HG02759 (cell line): ENCODE results near the gene LRIT1.

Source experiments
- ATAC-seq: cut with Tn5 transposase; IDR thresholded peaks from one replicate; pipeline ENCODE4 v1.9.1; 2021; ENCODE audit warnings: mild to moderate bottlenecking, moderate library complexity; ENCODE audit not compliant: unreplicated experiment

LRIT1 gene

GRCh38 chr10:84195044-84195830 lies 46.1 kb downstream of the LRIT1 start:
- ATAC-seq, result no peak

GRCh38 chr10:84194424-84195043 lies 46.8 kb downstream of the LRIT1 start, which contains the start of gene CDHR1:
CDHR1 (plus strand) TSS chr10:84194537; CDS start chr10:84194761, 224 bp downstream.
- peak; percentile 82 for ATAC-seq

- peak; percentile 14 for ATAC-seq
These were observed 47.4 kb downstream of the LRIT1 start for GRCh38 chr10:84193846-84194423.

DNA sequence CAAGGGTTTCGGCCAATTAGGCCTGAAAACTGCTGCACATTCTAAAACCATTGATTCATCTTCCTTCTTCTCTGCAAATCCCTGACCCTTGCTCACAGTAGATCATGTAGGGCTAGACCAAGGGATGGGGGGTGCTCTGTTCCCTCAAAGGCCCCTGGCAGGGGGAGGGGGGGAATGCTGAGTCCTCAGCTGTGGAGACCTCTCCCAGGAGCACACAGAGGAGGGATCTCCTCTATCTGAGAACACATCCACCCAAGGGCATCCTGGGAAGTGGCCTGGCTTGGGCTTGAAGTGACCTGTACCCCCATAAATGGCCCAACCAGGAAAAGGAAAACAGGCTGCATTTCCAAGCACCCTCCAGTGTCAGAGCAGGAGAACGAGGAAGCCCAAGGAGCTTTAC lies 48.0 kb downstream of the LRIT1 start:
- no peak for ATAC-seq

GRCh38 chr10:84191106-84191505 lies 50.2 kb downstream of the LRIT1 start:
- no peak for ATAC-seq

GRCh38 chr10:84190621-84191020 lies 50.7 kb downstream of the LRIT1 start:
- ATAC-seq, result no peak

DNA sequence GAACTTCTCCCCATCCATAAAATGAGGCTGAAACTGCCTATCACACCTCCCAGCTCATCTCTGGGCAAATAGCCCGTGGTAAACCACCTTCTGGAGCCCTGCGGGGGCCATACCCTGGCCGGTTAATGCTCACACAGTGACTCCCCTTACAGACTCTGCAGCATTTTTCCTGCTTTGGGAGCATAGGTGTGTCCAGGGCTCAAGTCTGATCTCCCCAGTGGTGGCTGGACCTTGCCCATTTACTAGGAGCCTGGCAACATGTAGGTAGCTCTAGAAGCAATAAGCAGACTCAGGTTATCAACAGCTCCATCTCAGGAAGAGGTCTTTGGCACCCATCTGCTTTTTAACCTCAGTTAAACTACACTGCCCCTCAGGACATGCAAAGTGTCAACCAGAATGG lies 52.5 kb downstream of the LRIT1 start:
- no peak for ATAC-seq

GRCh38 chr10:84185526-84186175 lies 55.7 kb downstream of the LRIT1 start:
- ATAC-seq, result no peak

DNA sequence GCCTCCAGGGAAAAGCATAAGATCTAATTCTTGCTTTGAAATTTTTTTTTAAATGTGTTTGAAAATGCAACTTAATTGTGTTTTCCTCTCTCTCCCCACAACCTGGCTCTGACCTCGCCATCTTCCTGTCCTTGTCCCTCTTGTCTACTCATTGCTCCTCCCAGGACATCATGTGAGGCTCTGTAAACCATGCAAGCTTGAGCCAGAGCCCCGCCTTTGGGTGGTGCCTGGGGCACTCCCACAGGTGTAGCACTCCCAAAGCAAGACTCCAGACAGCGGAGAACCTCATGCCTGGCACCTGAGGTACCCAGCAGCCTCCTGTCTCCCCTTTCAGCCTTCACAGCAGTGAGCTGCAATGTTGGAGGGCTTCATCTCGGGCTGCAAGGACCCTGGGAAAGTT lies 56.8 kb downstream of the LRIT1 start:
- no peak for ATAC-seq

DNA sequence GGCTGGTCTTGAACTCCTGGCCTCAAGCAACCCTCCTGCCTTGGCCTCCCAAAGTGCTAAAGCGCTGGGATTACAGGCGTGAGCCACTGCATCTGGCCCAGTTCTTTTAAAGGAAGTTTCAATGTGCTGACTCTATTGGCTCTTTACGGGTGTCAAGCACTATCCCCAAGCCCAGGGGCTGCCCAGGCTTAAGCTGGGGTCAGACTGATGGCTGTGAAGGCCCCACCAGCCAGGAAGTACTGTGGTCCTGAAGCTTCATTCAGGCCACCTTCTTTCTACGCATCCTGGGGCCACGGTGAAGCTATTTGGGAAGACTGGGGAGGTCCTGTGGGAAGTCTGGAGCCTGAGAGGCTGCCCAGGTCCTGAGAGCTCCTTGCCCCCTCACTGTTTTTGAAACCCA lies 59.7 kb downstream of the LRIT1 start:
- no peak for ATAC-seq
